PC-3 (cell line): ENCODE measurements around the gene OSTC. TPM values are rescaled to one million over a fixed set of nuclear protein-coding genes. Genes with fewer than 3 reads are reported as not detected.

Experiments
- ATAC-seq: fragments of 200-7000 bp; cut with Tn5 transposase; 2 replicates; pipeline ENCODE4 v1.9.1; 2020; ENCODE audit warnings: mild to moderate bottlenecking, moderate library complexity
- BruUV-seq: library from RNA; stranded (reverse); fragments of 400-500 nt; replicated peaks from 2 replicates; lab custom pipeline; 2021; lab: Mats Ljungman, UMichigan
- CTCF ChIA-PET: fragments of 300-600 bp; sonication (Branson Sonifier 250); formaldehyde crosslinking; loops from one replicate; lab custom pipeline; 2022; ENCODE audit warnings: antibody characterized with exemption; lab: Charles Lee
- POLR2A ChIA-PET: fragments of 300-600 bp; sonication (Branson Sonifier 250); formaldehyde crosslinking; loops from one replicate; lab custom pipeline; 2022; ENCODE audit warnings: antibody characterized with exemption; ENCODE audit not compliant: unreplicated experiment; lab: Charles Lee
- DNase-seq: peaks from one replicate; pipeline ENCODE4 v3.0.0-alpha.2; 2015
- H2AFZ ChIP-seq: fragments of 300-600 bp; sonication (generic); 2 replicates; pipeline ENCODE4 v1.6.0; 2016; ENCODE audit warnings: antibody characterized with exemption, low read length
- H3F3A ChIP-seq: fragments of 300-600 bp; sonication (generic); one replicate; pipeline ENCODE4 v1.6.0; 2017; ENCODE audit warnings: antibody characterized with exemption, low read length, control low read depth, mild to moderate bottlenecking; ENCODE audit not compliant: unreplicated experiment
- H3K27ac ChIP-seq: fragments of 300-600 bp; sonication (generic); 2 replicates; pipeline ENCODE4 v1.5.1; 2016; ENCODE audit warnings: mild to moderate bottlenecking, low read length
- H3K27me3 ChIP-seq: fragments of 300-600 bp; sonication (generic); 2 replicates; pipeline ENCODE4 v1.6.1; 2016; ENCODE audit warnings: low read length, mixed read lengths
- H3K36me3 ChIP-seq: fragments of 300-600 bp; sonication (generic); 2 replicates; pipeline ENCODE4 v1.6.1; 2016; ENCODE audit warnings: low read depth, mixed run types, low read length, mixed read lengths
- H3K4me1 ChIP-seq: fragments of 300-600 bp; sonication (generic); 2 replicates; pipeline ENCODE4 v1.5.1; 2016; ENCODE audit warnings: low read length; ENCODE audit not compliant: insufficient read depth
- H3K4me2 ChIP-seq: fragments of 300-600 bp; sonication (generic); 2 replicates; pipeline ENCODE4 v1.6.0; 2016; ENCODE audit warnings: low read length
- H3K4me3 ChIP-seq: fragments of 300-600 bp; sonication (generic); 2 replicates; pipeline ENCODE4 v1.5.1; 2016; ENCODE audit warnings: mild to moderate bottlenecking, low read length, mixed read lengths
- H3K79me2 ChIP-seq: fragments of 300-600 bp; sonication (generic); 2 replicates; pipeline ENCODE4 v1.6.1; 2017; ENCODE audit warnings: low read length, mixed read lengths
- H3K9ac ChIP-seq: fragments of 300-600 bp; sonication (generic); 2 replicates; pipeline ENCODE4 v1.6.0; 2016; ENCODE audit warnings: mild to moderate bottlenecking, low read length
- H3K9me2 ChIP-seq: fragments of 300-600 bp; sonication (generic); replicated peaks from 2 replicates; pipeline ENCODE4 v1.6.1; 2016; ENCODE audit warnings: mixed run types, low read length, mixed read lengths
- H3K9me3 ChIP-seq: fragments of 300-600 bp; sonication (generic); 2 replicates; pipeline ENCODE4 v1.6.1; 2016; ENCODE audit warnings: low read length, mixed read lengths
- H4K20me1 ChIP-seq: fragments of 300-600 bp; sonication (generic); 2 replicates; pipeline ENCODE4 v1.6.1; 2016; ENCODE audit warnings: low read length, mixed read lengths
- CTCF ChIP-seq: fragments of 300-600 bp; sonication (generic); conservative IDR thresholded peaks from 2 replicates; pipeline ENCODE4 v1.5.1; 2017; ENCODE audit warnings: antibody characterized with exemption, low read depth, mild to moderate bottlenecking, low read length
- EZH2 ChIP-seq: fragments of 300-600 bp; sonication (generic); IDR thresholded peaks from one replicate; pipeline ENCODE4 v1.6.1; 2017; ENCODE audit warnings: antibody characterized with exemption, mild to moderate bottlenecking, low read length; ENCODE audit not compliant: unreplicated experiment
- EZH2phosphoT487 ChIP-seq: fragments of 300-600 bp; sonication (generic); IDR thresholded peaks from 2 replicates; pipeline ENCODE4 v1.6.1; 2018; ENCODE audit warnings: mild to moderate bottlenecking, antibody characterized with exemption, low read length, borderline replicate concordance
- intact Hi-C: fragments of 100-400 bp; cut with micrococcal nuclease; formaldehyde crosslinking; loops from 2 replicates; pipeline ENCODE4 v1.9.0; 2023
- total RNA-seq: library from RNA; depleted of rRNA; stranded (reverse); fragments of >200 nt; gene quantifications from 2 replicates; pipeline ENCODE4 v1.2.3, GENCODE V29; 2014

Gene OSTC
- total RNA-seq, 1 experiment from 2014 or later = 49.1 TPM

GRCh38 chr4:108624263-108625056 lies 25.9 kb upstream of the OSTC start:
- intact Hi-C loops = no loop called here
- ChIA-PET CTCF (no interaction called here), POLR2A (no interaction called here)
- BruUV-seq = no TSS peak
- Histone ChIP-seq H3K4me3 (no peak overlapping the region), H3K79me2 (peaks cover 45% of the 10 kb centered on the region), H3K9ac (no peak overlapping the region), H3F3A (no peaks in the 10 kb centered on the region), H3K9me2 (no peaks in the 10 kb centered on the region), H3K27ac (no peak overlapping the region), H3K4me1 (peaks cover 17% of the 10 kb centered on the region), H3K27me3 (no peaks in the 10 kb centered on the region), H3K4me2 (no peak overlapping the region), H2AFZ (no peak overlapping the region), H3K36me3 (peaks cover 50% of the 10 kb centered on the region), H4K20me1 (peaks cover 41% of the 10 kb centered on the region), H3K9me3 (no peaks in the 10 kb centered on the region)
- DNase-seq (no peak), ATAC-seq (no peak)
- TF ChIP-seq EZH2phosphoT487 (no peak), CTCF (no peak), EZH2 (no peak)

- no peaks in the 10 kb centered on the region for H3F3A ChIP-seq
- no peaks in the 10 kb centered on the region for H3K9me2 ChIP-seq
- peaks cover 58% of the 10 kb centered on the region for H3K36me3 ChIP-seq
- peaks cover 37% of the 10 kb centered on the region for H3K79me2 ChIP-seq
- TF ChIP-seq CTCF = no peak
- TF ChIP-seq EZH2phosphoT487 = no peak
- TF ChIP-seq EZH2 = no peak
- H3K4me1 ChIP-seq = peaks cover 13% of the 10 kb centered on the region
- no peak overlapping the region for H3K9ac ChIP-seq
- no peak for ATAC-seq
- no peak overlapping the region for H3K4me2 ChIP-seq
- H3K27ac ChIP-seq = no peak overlapping the region
- intact Hi-C loops = no loop called here
- ChIA-PET CTCF (no interaction called here), POLR2A (no interaction called here)
- H3K27me3 ChIP-seq = no peaks in the 10 kb centered on the region
- no peak overlapping the region for H2AFZ ChIP-seq
- H4K20me1 ChIP-seq = peaks cover 40% of the 10 kb centered on the region
- H3K4me3 ChIP-seq = no peak overlapping the region
- no peak for DNase-seq
- H3K9me3 ChIP-seq = no peaks in the 10 kb centered on the region
- no TSS peak for BruUV-seq
Measured at GRCh38 chr4:108626056-108626455, 24.3 kb upstream of the OSTC start.

- DNase-seq (no peak), ATAC-seq (no peak)
- no peaks in the 10 kb centered on the region for H3K27me3 ChIP-seq
- CTCF ChIA-PET = no interaction called here
- peaks cover 47% of the 10 kb centered on the region for H3K36me3 ChIP-seq
- POLR2A ChIA-PET = no interaction called here
- no peaks in the 10 kb centered on the region for H3K9me2 ChIP-seq
- intact Hi-C loops = no loop called here
- H3K9me3 ChIP-seq = no peaks in the 10 kb centered on the region
- H3K27ac ChIP-seq = no peak overlapping the region
- no peak overlapping the region for H3K4me2 ChIP-seq
- H3F3A ChIP-seq = no peaks in the 10 kb centered on the region
- peaks cover 13% of the 10 kb centered on the region for H3K79me2 ChIP-seq
- no peak overlapping the region for H3K9ac ChIP-seq
- H2AFZ ChIP-seq = no peak overlapping the region
- H3K4me3 ChIP-seq = no peak overlapping the region
- H3K4me1 ChIP-seq = no peaks in the 10 kb centered on the region
- no peak for TF ChIP-seq EZH2
- no TSS peak for BruUV-seq
- peaks cover 22% of the 10 kb centered on the region for H4K20me1 ChIP-seq
Measured at GRCh38 chr4:108628411-108628810, 22.0 kb upstream of the OSTC start.
